Subcutaneous adipose tissue (tissue), 4 donors: ENCODE measurements around the gene TRAF3IP3. TPM values are rescaled to one million over a fixed set of nuclear protein-coding genes. Genes with fewer than 3 reads are reported as not detected.

Experiments
- total RNA-seq, 4 donors: library from RNA; depleted of rRNA; stranded (reverse); fragments of >200 nt; gene quantifications; one replicate each; pipeline ENCODE4 v1.1.0, GENCODE V29; 2016
- TF ChIP-seq, protein P1 (sequence below): fragments of 450-650 bp; IDR thresholded peaks from one replicate; pipeline ENCODE4 v1.5.1; 2016; ENCODE audit warnings: low read depth, mild to moderate bottlenecking, control low read depth, antibody characterized with exemption, moderate library complexity

TRAF3IP3 gene
- total RNA-seq, 4 donors from 2014 or later, result 0.94 to 10.7 (median 3.1) TPM

DNA sequence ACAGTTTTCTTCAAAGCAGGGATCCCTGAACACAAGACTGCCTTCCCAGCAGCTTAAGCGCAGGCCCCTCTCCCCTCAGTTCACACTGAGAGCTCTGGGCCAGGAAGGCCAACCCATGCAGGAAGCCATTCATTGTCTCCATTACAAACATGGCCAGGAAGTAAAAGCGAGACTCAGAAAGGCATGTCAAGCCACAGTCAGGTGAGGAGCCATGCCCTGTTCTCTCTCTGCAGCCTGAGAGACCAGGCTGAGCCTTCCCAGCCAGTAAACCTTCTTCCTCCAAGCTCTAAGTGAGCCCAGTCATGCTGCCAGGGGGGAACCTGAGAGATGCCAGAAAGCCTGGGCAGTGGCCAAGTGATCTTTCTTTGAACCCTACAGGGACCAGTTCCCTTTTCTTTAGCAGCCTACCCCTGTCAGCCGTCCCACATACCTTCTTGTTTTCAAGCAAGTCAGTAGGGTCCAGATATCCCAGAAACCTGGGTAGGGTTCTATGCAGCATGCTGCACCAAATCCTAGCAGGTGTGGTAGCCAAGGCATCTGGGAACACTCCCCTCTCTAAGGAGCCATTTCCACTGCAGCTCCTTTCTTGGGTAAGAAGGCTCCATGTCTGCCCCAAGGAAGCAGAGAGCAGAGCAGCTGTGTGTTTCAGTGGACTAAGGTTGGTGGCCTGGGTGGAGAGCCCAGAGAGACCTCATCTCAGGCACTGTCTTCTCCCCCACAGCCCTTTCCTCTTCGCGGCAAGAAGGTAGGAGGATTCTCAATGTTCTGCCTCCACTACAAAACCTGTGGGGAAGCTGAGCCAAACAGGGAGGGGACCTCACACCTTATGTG lies 977 bp downstream of the TRAF3IP3 start:
- TF ChIP-seq, protein P1, sequence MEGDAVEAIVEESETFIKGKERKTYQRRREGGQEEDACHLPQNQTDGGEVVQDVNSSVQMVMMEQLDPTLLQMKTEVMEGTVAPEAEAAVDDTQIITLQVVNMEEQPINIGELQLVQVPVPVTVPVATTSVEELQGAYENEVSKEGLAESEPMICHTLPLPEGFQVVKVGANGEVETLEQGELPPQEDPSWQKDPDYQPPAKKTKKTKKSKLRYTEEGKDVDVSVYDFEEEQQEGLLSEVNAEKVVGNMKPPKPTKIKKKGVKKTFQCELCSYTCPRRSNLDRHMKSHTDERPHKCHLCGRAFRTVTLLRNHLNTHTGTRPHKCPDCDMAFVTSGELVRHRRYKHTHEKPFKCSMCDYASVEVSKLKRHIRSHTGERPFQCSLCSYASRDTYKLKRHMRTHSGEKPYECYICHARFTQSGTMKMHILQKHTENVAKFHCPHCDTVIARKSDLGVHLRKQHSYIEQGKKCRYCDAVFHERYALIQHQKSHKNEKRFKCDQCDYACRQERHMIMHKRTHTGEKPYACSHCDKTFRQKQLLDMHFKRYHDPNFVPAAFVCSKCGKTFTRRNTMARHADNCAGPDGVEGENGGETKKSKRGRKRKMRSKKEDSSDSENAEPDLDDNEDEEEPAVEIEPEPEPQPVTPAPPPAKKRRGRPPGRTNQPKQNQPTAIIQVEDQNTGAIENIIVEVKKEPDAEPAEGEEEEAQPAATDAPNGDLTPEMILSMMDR, result no peak

DNA sequence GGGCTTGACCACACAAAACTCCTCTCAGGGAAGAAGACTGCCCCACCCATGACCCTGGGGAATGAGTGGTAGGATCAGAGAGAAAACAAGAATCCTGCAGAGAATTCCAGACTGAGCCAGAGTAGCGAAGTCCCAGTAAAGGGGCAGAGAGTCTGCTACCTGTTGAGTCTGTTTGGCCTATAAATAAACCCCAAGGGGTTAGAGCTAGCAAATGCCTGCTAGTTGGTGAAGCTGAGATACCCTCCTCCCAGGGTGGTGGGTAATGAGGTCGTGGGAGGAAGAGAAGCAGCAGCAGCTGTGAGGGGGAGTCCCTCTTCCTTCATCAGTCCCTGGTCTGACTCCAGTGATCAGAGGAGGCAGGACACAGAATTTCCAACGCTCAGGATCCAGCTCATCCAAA lies 2.5 kb downstream of the TRAF3IP3 start:
- TF ChIP-seq, protein P1, result no peak

DNA sequence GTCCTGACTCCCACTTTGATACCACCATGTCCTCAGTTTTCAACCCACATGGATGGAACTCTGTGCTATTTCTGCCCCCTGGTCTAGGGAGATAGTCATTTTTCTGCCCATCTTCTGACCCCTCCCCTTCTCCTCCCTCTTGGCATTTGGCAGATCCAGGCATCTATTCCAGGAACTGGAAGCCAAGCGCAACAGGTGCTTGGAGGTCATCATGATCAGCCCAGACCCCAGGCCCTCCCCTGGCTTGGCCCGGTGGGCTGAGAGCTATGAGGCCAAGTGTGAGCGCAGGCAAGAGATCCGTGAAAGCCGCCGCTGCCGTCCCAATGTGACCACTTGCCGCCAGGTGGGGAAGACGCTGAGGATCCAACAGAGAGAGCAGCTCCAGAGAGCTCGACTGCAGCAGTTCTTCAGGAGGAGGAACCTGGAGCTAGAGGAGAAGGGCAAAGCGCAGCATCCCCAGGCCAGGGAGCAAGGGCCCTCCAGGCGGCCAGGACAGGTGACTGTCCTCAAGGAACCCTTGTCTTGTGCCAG lies 4.0 kb downstream of the TRAF3IP3 start:
- TF ChIP-seq, protein P1, result no peak

DNA sequence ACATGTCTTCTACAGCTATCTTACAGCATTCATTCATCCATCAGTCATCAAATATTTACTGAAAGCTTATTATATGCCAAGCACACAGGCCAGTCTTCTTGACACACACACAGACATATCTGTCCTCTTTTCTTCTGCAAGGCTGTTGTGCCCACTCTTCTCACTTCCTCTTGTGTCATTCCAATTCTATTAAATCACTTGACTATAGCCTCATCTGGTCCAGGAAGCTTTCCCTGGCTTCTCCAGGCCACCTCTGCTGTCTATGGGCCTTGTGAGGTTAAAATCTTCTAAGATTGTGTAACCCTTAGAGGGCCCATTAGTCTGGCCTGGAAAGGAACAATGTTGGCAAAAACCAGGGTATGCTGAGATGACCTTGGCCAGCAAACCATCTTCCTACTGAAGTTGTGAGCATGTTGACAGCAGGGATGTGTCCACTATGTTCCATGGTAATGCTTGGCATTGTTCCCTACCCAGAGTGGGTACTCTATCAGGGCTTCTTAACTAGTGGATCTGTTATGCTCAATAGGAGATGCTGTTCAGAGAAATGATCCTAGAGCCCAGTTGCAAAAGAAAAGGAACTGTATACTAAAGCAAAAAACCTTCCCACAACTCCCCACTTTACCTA lies 5.3 kb downstream of the TRAF3IP3 start:
- TF ChIP-seq, protein P1, result no peak

DNA sequence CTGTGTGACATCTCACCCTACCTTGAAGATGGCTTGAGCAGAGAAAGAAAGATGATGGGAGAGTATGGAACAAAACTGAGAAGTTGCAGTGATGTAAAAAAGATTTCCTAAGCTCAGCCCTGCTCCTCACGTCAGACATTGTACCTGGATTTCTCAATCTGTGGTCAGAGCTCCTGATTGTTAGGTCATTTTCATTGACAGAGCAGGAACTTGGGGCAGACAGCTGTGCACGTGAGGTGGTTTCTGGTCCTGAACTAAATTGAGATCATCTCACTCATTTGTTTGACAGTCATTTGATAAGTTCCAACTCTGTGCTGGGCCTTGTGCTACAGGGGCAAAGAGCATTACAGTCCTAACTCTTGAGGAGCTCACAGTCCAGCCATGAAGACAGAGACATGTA lies 10.2 kb downstream of the TRAF3IP3 start:
- TF ChIP-seq, protein P1, result no peak

DNA sequence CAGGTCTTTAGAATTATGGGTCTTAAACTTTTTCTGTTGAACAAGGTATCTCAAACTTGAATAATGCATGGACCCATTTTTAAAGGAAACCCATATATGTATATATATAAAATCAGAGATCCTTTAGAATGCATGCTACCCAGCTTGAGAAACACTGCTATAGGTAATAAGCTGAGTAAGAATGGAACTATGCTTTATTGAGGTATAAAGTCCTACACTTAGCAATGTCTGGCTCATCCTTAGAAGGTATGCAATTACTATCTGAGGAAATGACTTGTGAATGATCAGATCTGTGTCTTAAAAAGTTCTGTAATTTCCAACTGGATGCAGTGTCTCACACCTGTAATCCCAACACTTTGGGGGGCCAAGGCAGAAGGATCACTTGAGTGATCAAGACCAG lies 11.2 kb downstream of the TRAF3IP3 start:
- TF ChIP-seq, protein P1, result no peak

DNA sequence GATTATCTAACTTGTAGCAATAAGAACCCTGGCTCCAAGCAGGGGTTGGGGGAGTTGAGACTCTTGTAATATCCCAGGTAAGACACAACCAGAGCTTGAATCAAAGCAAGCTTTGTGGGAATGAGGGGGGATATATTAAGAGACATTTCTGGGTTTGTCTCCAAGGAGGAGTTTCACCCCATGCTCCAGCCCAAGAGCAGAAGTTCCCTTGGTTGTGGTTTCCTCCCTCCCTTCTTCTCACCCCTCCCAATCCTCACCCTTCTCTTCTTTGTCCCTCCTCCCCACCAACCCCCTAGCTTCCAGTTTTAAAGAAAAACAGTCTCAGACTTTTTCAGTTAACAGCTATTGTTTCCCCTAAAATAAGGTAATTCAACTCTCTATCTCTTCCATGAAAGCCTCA lies 11.9 kb downstream of the TRAF3IP3 start:
- TF ChIP-seq, protein P1, result no peak
